Coronary artery (tissue), 2 donors: ENCODE measurements around the gene C11orf54.

Experiments
- DNase-seq: peaks from one replicate; pipeline ENCODE4 v3.0.0-alpha.2; 2017; ENCODE audit warnings: low spot score
- H3K27ac ChIP-seq, 2 donors: fragments of 200-600 bp; sonication (generic); one replicate each; pipeline ENCODE4 v1.5.1; 2016 to 2019
- H3K4me3 ChIP-seq: fragments of 200-600 bp; sonication (generic); 2 replicates; pipeline ENCODE4 v1.5.1; 2016; ENCODE audit warnings: mild to moderate bottlenecking, moderate library complexity
- TF ChIP-seq, protein P1 (sequence below): fragments of 200-600 bp; sonication (generic); IDR thresholded peaks from one replicate; pipeline ENCODE4 v1.5.1; 2019; ENCODE audit warnings: antibody characterized with exemption

Gene C11orf54

DNA sequence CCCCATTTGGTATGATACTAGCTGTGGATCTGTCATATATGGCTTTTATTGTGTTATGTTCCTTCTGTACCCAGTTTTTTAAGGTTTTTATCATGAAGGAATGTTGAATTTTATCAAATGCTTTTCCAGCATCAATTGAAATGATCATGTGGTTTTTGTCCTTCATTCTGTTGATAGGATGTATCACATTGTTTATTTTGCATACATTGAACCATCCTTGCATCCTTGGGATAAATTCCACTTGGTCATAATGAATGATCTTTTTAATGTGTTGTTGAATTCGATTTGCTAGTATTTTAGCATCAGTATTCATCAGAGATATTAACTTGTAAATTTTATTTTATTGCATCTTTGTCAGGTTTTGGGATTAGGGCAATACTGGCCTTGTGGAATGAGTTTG lies 31.2 kb upstream of the C11orf54 start:
- no peak overlapping the region for H3K4me3 ChIP-seq
- TF ChIP-seq, protein P1, sequence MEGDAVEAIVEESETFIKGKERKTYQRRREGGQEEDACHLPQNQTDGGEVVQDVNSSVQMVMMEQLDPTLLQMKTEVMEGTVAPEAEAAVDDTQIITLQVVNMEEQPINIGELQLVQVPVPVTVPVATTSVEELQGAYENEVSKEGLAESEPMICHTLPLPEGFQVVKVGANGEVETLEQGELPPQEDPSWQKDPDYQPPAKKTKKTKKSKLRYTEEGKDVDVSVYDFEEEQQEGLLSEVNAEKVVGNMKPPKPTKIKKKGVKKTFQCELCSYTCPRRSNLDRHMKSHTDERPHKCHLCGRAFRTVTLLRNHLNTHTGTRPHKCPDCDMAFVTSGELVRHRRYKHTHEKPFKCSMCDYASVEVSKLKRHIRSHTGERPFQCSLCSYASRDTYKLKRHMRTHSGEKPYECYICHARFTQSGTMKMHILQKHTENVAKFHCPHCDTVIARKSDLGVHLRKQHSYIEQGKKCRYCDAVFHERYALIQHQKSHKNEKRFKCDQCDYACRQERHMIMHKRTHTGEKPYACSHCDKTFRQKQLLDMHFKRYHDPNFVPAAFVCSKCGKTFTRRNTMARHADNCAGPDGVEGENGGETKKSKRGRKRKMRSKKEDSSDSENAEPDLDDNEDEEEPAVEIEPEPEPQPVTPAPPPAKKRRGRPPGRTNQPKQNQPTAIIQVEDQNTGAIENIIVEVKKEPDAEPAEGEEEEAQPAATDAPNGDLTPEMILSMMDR: no peak
- DNase-seq: no peak
- H3K27ac ChIP-seq: no peak overlapping the region

DNA sequence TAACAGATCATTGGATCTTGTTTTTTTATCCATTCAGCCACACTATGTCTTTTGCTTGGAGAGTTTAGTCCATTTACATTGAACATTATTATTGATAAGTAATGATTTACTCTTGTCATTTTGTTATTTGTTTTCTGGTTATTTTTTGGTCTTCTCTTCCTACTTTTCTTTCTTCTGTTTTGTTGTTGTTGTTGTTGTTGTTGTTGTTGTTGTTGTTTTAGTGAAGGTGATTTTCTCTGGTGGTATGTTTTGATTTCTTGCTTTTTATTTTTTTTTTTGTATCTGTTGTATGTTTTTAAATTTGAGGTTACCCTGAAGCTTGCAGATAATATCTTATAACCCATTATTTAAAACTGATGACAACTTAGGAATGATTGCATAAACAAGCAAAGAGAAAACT lies 28.8 kb upstream of the C11orf54 start:
- TF ChIP-seq, protein P1: no peak
- Histone ChIP-seq H3K4me3 (no peak overlapping the region), H3K27ac (no peak overlapping the region)
- DNase-seq: no peak

DNA sequence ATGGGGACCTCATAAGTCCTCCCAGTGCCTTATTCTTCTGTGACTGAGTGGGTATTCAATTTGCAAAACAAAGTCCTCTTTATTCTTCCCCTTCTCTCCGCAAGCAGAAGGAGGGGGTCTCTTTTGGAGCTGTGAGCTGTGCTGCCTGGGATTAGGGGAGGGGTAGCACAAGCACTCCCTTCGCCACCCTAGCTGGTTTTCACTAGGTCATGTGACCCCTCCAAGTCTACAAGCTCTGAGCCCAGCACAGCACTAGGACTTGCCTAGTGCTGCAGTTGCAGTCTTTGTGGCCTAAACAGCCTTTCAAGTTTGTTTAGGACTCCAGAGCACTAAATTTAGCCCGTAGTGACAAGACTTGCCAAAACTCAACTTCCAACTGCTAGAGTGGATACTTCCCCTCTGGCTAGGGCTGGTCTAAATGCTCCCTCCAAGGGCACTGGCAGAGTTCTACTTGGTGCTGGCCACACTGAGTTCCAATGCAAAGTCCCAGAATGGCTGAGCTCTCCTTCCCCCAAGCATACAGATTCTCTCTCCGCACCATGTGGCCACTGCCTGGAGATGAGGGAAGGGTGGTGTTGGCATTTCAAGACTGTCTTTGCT lies 25.6 kb upstream of the C11orf54 start:
- DNase-seq: no peak
- TF ChIP-seq, protein P1: no peak
- Histone ChIP-seq H3K4me3 (no peak overlapping the region), H3K27ac (no peak overlapping the region)

DNA sequence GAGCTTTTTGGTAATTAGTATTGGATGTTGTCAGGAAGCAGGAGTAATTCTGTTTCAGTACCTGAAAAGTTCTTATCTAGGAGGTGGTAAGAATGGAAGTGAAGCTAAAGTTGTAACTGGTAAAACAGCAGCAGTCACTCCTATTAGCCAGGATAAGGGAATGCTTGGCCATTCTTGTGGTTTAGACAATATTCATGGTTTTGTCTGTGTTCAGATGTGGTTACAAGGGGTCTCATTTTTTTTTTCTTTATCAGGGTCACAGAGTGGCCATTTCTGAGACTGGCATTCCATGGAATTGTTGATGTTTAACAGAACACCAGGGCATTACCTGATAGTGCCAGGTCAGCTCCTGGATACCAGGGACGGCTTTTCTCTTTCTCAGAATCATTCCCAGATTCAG lies 24.0 kb upstream of the C11orf54 start:
- no peak overlapping the region for H3K4me3 ChIP-seq
- TF ChIP-seq, protein P1: no peak
- H3K27ac ChIP-seq: no peak overlapping the region
- no peak for DNase-seq

DNA sequence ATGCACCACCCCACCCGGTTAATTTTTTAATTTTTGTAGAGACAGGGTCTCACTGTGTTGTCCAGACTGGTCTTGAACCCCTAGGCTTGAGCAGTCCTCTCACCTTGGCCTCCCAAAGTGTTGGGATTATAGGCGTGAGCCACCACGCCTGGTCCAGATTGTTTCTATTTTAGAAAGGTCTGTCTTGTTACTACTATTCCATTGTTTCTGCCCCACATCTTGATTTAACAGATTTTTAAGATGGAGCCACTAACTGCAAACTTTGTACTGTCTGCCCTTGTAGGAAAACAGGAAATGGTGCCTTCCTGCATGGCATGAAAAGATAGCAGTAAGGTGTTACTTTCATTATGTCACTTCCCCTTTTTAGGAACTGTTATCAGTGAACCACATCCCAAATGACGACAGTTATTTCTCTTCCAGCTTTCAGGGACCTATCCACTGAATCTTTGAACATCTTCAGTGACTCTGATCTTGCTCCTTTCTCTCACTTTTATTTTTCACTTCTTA lies 23.4 kb upstream of the C11orf54 start:
- DNase-seq: no peak
- H3K4me3 ChIP-seq: no peak overlapping the region
- H3K27ac ChIP-seq: no peak overlapping the region
- TF ChIP-seq, protein P1: no peak

- Histone ChIP-seq H3K4me3 (no peak overlapping the region), H3K27ac (no peak overlapping the region)
- no peak for DNase-seq
- TF ChIP-seq, protein P1: no peak
Measured at GRCh38 chr11:93719310-93719709, 22.2 kb upstream of the C11orf54 start.

DNA sequence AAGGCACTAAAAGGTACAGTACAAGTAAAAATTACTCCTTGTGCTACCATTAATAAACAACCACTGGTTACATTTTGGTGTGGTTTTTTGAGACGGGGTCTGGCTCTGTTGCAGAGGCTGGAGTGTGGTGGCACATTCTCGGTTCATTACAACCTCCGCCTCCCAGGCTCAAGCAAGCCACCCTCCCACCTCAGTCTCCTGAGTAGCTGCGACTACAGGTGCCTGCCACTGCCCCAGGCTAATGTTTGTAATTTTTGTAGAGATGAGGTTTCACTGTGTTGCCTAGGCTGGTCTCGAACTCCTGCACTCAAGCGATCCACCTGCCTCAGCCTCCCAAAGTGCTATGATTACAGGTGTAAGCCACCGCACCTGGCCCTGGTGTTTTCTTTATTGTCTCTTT lies 20.9 kb upstream of the C11orf54 start:
- H3K4me3 ChIP-seq: no peak overlapping the region
- no peak for DNase-seq
- TF ChIP-seq, protein P1: no peak
- no peak overlapping the region for H3K27ac ChIP-seq
